ENCODE results near the gene ARHGAP1. TPM values are rescaled to one million over a fixed set of nuclear protein-coding genes. Genes with fewer than 3 reads are reported as not detected.

ARHGAP1 gene
- total and polyA plus RNA-seq, 2 donors (not counting 3 experiments of a cell fraction or from before 2014, with no cell fraction given): 30.9 to 58.2 TPM

- no peaks in the 10 kb centered on the region for H3K79me2 ChIP-seq (ENCODE audit: control insufficient read depth, insufficient read depth, low read length)
- dilution Hi-C loops (cut with MboI; ENCODE audit: extremely low pct_ligation_motif_present, low sequenced_read_pairs) (no loop called here), intact Hi-C loops (cut with micrococcal nuclease) (no loop called here)
- BruUV-seq (replicated peaks): no TSS peak
- no peaks in the 10 kb centered on the region for H4K20me1 ChIP-seq (replicated peaks; ENCODE audit: control insufficient read depth, extremely low read depth, insufficient read depth, low read length)
- H3K9ac ChIP-seq (replicated peaks; ENCODE audit: extremely low read depth, insufficient read depth, low read length): no peak overlapping the region
- DNase-seq (ENCODE audit: low read depth, low spot score) (no peak), FAIRE-seq (no peak)
- ChIA-PET POLR2A (no interaction called here), CTCF (no interaction called here)
- no peak overlapping the region for H3K4me3 ChIP-seq (replicated peaks in 1 of 3; ENCODE audit: insufficient read depth in 1 of 3, low read depth in 1 of 3, low read length in 3 of 3)
- no peak overlapping the region for H3K27ac ChIP-seq (ENCODE audit: insufficient read depth, low read depth, low read length)
- H3K27me3 ChIP-seq (ENCODE audit: control insufficient read depth in 2 of 2, insufficient read depth in 2 of 2, low read length in 2 of 2): no peaks in the 10 kb centered on the region
- H3K4me2 ChIP-seq (ENCODE audit: insufficient read depth, low read length): no peak overlapping the region
- H3K9me1 ChIP-seq (replicated peaks; ENCODE audit: control insufficient read depth, extremely low read depth, insufficient read depth, low read length): no peaks in the 10 kb centered on the region
- no peak overlapping the region for H2AFZ ChIP-seq (ENCODE audit: low read depth, low read length)
- peaks cover 2 to 44% of the 10 kb centered on the region in 2 experiments for H3K36me3 ChIP-seq (ENCODE audit: control insufficient read depth in 2 of 2, extremely low read depth in 1 of 2, insufficient read depth in 2 of 2, low read length in 2 of 2)
- H3K4me1 ChIP-seq (ENCODE audit: control insufficient read depth, extremely low read depth, insufficient read depth, low read length): no peaks in the 10 kb centered on the region
- no peaks in the 10 kb centered on the region for H3K9me3 ChIP-seq (replicated peaks; ENCODE audit: control insufficient read depth, insufficient read depth, low read length)
- TF ChIP-seq, protein P1, sequence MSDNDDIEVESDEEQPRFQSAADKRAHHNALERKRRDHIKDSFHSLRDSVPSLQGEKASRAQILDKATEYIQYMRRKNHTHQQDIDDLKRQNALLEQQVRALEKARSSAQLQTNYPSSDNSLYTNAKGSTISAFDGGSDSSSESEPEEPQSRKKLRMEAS (IDR thresholded peaks at IDR 0.05; ENCODE audit: insufficient read depth, insufficient read length): no peak
Measured at GRCh38 chr11:46675949-46676348, 24.5 kb downstream of the ARHGAP1 start.

- CTCF ChIA-PET: no interaction called here
- TF ChIP-seq, protein P1 (IDR thresholded peaks at IDR 0.05; ENCODE audit: insufficient read depth, insufficient read length): no peak
- TF ChIP-seq GATA2 (IDR thresholded peaks at IDR 0.05; ENCODE audit: insufficient read depth, insufficient read length, low read depth, low read length): no peak
- no peak for FAIRE-seq
- Histone ChIP-seq H3K9ac (replicated peaks; ENCODE audit: extremely low read depth, insufficient read depth, low read length) (no peak overlapping the region), H3K4me1 (ENCODE audit: control insufficient read depth, extremely low read depth, insufficient read depth, low read length) (no peaks in the 10 kb centered on the region), H4K20me1 (replicated peaks; ENCODE audit: control insufficient read depth, extremely low read depth, insufficient read depth, low read length) (no peaks in the 10 kb centered on the region), H3K9me1 (replicated peaks; ENCODE audit: control insufficient read depth, extremely low read depth, insufficient read depth, low read length) (no peaks in the 10 kb centered on the region), H3K27me3 (ENCODE audit: control insufficient read depth in 2 of 2, insufficient read depth in 2 of 2, low read length in 2 of 2) (no peaks in the 10 kb centered on the region), H2AFZ (ENCODE audit: low read depth, low read length) (no peak overlapping the region), H3K27ac (ENCODE audit: insufficient read depth, low read depth, low read length) (no peak overlapping the region), H3K79me2 (ENCODE audit: control insufficient read depth, insufficient read depth, low read length) (no peaks in the 10 kb centered on the region), H3K4me3 (replicated peaks in 1 of 3; ENCODE audit: insufficient read depth in 1 of 3, low read depth in 1 of 3, low read length in 3 of 3) (no peak overlapping the region), H3K9me3 (replicated peaks; ENCODE audit: control insufficient read depth, insufficient read depth, low read length) (no peaks in the 10 kb centered on the region), H3K4me2 (ENCODE audit: insufficient read depth, low read length) (no peak overlapping the region), H3K36me3 (ENCODE audit: control insufficient read depth in 2 of 2, extremely low read depth in 1 of 2, insufficient read depth in 2 of 2, low read length in 2 of 2) (peaks cover 4 to 42% of the 10 kb centered on the region in 2 experiments)
- no peak for DNase-seq (ENCODE audit: low read depth, low spot score)
- BruUV-seq (replicated peaks): no TSS peak
- intact Hi-C loops (cut with micrococcal nuclease): no loop called here
- POLR2A ChIA-PET: no interaction called here
- dilution Hi-C loops (cut with MboI; ENCODE audit: extremely low pct_ligation_motif_present, low sequenced_read_pairs): no loop called here
Measured at GRCh38 chr11:46675288-46675851, 25.0 kb downstream of the ARHGAP1 start.
